ENCODE measurements around the gene CACNB4.

DNA sequence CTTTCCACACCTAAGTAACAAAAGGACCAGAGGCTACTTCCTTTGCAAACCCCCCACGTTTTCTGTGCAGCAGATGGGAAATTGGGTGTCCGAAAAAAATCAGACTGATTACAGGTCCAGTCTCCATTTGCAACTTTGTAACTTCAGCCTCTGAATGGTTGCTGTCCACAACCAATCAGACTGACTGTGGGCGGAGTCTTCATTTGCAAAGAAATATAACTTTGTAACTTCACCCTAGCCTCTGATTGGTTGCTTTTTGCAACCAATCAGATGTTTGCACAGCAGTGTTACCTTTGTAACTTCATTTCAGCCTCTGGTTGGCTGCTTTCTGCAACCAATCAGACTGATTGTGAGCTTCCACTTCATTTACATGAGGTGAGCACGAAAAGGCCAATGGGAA is 27.8 kb upstream of the CACNB4 start:
- no peak for TF ChIP-seq CTCF (conservative IDR thresholded peaks at IDR 0.05; ENCODE audit: low read depth, low read length)
- TF ChIP-seq POLR2A (IDR thresholded peaks at IDR 0.05; ENCODE audit: low read depth, low read length), result no peak
- TF ChIP-seq CEBPB (IDR thresholded peaks at IDR 0.05; ENCODE audit: low read depth, low read length), result no peak
- no peak for TF ChIP-seq RAD21 (IDR thresholded peaks at IDR 0.05; ENCODE audit: low read length)
- no peak for TF ChIP-seq SMC3 (IDR thresholded peaks at IDR 0.05; ENCODE audit: low read depth, low read length)
- TF ChIP-seq CHD1 (IDR thresholded peaks at IDR 0.05; ENCODE audit: low read depth, low read length), result no peak
- TF ChIP-seq MXI1 (IDR thresholded peaks at IDR 0.05; ENCODE audit: borderline replicate concordance, low read depth, low read length), result no peak
- TF ChIP-seq RFX5 (IDR thresholded peaks at IDR 0.05; ENCODE audit: low read depth, low read length), result no peak
- TF ChIP-seq BHLHE40 (IDR thresholded peaks at IDR 0.05; ENCODE audit: low read depth, low read length), result no peak
- no peak for TF ChIP-seq RCOR1 (IDR thresholded peaks at IDR 0.05; ENCODE audit: insufficient replicate concordance, low read length)
- TF ChIP-seq FOS (IDR thresholded peaks at IDR 0.05; ENCODE audit: low read depth, low read length), result no peak
